ENCODE measurements around the gene LRRC71.
A peak's percentile ranks its signal among the peaks of the same experiment; 100 is the strongest.

Gene LRRC71

GRCh38 chr1:156920233-156921052 is at the start of gene LRRC71:
TSS of gene LRRC71 (plus strand) at chr1:156920632. CDS start at chr1:156920804, 172 bp downstream.
- peak; percentile 70 for DNase-seq (ENCODE audit: low read depth)
- TF ChIP-seq, protein P1, sequence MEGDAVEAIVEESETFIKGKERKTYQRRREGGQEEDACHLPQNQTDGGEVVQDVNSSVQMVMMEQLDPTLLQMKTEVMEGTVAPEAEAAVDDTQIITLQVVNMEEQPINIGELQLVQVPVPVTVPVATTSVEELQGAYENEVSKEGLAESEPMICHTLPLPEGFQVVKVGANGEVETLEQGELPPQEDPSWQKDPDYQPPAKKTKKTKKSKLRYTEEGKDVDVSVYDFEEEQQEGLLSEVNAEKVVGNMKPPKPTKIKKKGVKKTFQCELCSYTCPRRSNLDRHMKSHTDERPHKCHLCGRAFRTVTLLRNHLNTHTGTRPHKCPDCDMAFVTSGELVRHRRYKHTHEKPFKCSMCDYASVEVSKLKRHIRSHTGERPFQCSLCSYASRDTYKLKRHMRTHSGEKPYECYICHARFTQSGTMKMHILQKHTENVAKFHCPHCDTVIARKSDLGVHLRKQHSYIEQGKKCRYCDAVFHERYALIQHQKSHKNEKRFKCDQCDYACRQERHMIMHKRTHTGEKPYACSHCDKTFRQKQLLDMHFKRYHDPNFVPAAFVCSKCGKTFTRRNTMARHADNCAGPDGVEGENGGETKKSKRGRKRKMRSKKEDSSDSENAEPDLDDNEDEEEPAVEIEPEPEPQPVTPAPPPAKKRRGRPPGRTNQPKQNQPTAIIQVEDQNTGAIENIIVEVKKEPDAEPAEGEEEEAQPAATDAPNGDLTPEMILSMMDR (conservative IDR thresholded peaks at IDR 0.05; ENCODE audit: control insufficient read depth, insufficient read depth, low read depth, low read length), result peak; percentile 54
- H3K4me3 ChIP-seq (ENCODE audit: control insufficient read depth, low read depth, low read length), result peak within 1 kb of the TSS; percentile 27

- TF ChIP-seq, protein P1 (conservative IDR thresholded peaks at IDR 0.05; ENCODE audit: control insufficient read depth, insufficient read depth, low read depth, low read length), result no peak
- no peak overlapping the region for H3K4me3 ChIP-seq (ENCODE audit: control insufficient read depth, low read depth, low read length)
- no peak for DNase-seq (ENCODE audit: low read depth)
These were observed 46.8 kb upstream of the LRRC71 start for GRCh38 chr1:156873659-156874058.

GRCh38 chr1:156874142-156874541 is 46.3 kb upstream of the LRRC71 start:
- H3K4me3 ChIP-seq (ENCODE audit: control insufficient read depth, low read depth, low read length), result no peak overlapping the region
- DNase-seq (ENCODE audit: low read depth), result no peak
- TF ChIP-seq, protein P1 (conservative IDR thresholded peaks at IDR 0.05; ENCODE audit: control insufficient read depth, insufficient read depth, low read depth, low read length), result no peak

DNA sequence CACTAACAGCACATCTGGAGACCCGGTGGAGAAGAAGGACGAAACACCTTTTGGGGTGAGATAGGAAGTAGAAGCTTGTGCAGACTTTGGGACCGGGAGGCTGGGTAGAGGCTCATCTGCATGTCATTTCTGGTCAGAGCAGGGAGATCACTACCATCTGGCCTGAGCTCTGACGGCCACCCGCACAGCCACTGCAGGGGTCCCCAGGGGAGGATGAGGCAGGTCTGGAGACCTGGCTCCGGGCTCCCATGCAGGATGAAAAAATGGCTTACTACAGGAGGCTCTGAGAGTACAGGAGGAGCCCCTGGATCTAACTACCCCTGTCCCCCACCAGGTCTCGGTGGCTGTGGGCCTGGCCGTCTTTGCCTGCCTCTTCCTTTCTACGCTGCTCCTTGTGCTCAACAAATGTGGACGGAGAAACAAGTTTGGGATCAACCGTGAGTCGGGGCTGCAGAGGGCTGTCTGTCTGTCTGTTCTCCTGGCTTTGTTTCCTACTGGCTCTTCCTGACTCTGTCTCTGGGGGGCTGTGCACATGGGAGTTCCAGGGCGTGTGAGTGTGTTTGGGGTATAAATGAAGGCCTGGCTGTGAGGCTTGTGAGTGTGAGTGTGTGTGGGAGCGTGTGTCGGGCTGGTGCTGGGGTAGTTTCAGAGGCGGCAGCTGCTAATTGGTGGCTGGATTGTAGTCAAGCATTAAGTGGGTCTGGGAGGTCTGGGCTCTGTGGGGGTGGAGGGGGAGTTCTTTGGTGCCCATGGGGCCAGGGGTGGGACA is 45.7 kb upstream of the LRRC71 start:
- TF ChIP-seq, protein P1 (conservative IDR thresholded peaks at IDR 0.05; ENCODE audit: control insufficient read depth, insufficient read depth, low read depth, low read length), result no peak
- no peak for DNase-seq (ENCODE audit: low read depth)
- no peak overlapping the region for H3K4me3 ChIP-seq (ENCODE audit: control insufficient read depth, low read depth, low read length)

- H3K4me3 ChIP-seq (ENCODE audit: control insufficient read depth, low read depth, low read length), result no peak overlapping the region
- no peak for DNase-seq (ENCODE audit: low read depth)
- TF ChIP-seq, protein P1 (conservative IDR thresholded peaks at IDR 0.05; ENCODE audit: control insufficient read depth, insufficient read depth, low read depth, low read length), result no peak
These were observed 45.2 kb upstream of the LRRC71 start for GRCh38 chr1:156875341-156875615.

- no peak for DNase-seq (ENCODE audit: low read depth)
- no peak overlapping the region for H3K4me3 ChIP-seq (ENCODE audit: control insufficient read depth, low read depth, low read length)
- TF ChIP-seq, protein P1 (conservative IDR thresholded peaks at IDR 0.05; ENCODE audit: control insufficient read depth, insufficient read depth, low read depth, low read length), result no peak
These were observed 44.2 kb upstream of the LRRC71 start for GRCh38 chr1:156876281-156876680.
